K562 (cell line): ENCODE measurements around the gene LRRC57.

Source experiments
- ATF6 ChIP-seq: sonication (generic); formaldehyde crosslinking; IDR thresholded peaks from 2 replicates; pipeline ENCODE4 v1.4.0; 2020; ENCODE audit warnings: mild to moderate bottlenecking, missing genetic modification reagents
- CBX8 ChIP-seq: fragments of 200-600 bp; sonication (generic); IDR thresholded peaks from 2 replicates; pipeline ENCODE4 v1.6.1; 2012; ENCODE audit warnings: borderline replicate concordance, mixed run types, low read depth, mild to moderate bottlenecking, moderate library complexity, mixed read lengths, low read length, control low read depth, inconsistent platforms; ENCODE audit not compliant: poor library complexity, severe bottlenecking; ENCODE audit errors: extremely low read depth
- CCAR2 ChIP-seq: fragments of 200-400 bp; formaldehyde crosslinking; IDR thresholded peaks from 2 replicates; pipeline ENCODE4 v1.6.1; 2017; ENCODE audit warnings: mild to moderate bottlenecking, low read depth, low read length
- CTCF ChIP-seq, 3 experiments: IDR thresholded peaks in 2 of 3; conservative IDR thresholded peaks in 1 of 3; 2 replicates each; pipeline ENCODE4 v1.5.1; 2011 to 2012; ENCODE audit warnings: low read length in 3 of 3, mild to moderate bottlenecking in 3 of 3, control low read depth in 2 of 3, improper control_type of control experiment in 1 of 3, inconsistent platforms in 1 of 3, low read depth in 1 of 3, mixed read lengths in 1 of 3, moderate library complexity in 1 of 3; ENCODE audit not compliant: insufficient read depth in 2 of 3
- EZH2 ChIP-seq: IDR thresholded peaks from 2 replicates; pipeline ENCODE4 v1.6.1; 2012; ENCODE audit warnings: low read depth, mild to moderate bottlenecking, inconsistent platforms, low read length, borderline replicate concordance
- JUNB ChIP-seq: fragments of 450-650 bp; formaldehyde crosslinking; conservative IDR thresholded peaks from 2 replicates; pipeline ENCODE4 v1.4.0; 2020; ENCODE audit warnings: mild to moderate bottlenecking
- L3MBTL2 ChIP-seq: fragments of 450-650 bp; IDR thresholded peaks from 2 replicates; pipeline ENCODE4 v1.6.1; 2016; ENCODE audit warnings: mild to moderate bottlenecking, moderate library complexity
- RBBP5 ChIP-seq: fragments of 200-600 bp; sonication (generic); IDR thresholded peaks from 2 replicates; pipeline ENCODE4 v1.6.1; 2012; ENCODE audit warnings: borderline replicate concordance, mild to moderate bottlenecking, low read length, control low read depth, inconsistent platforms; ENCODE audit not compliant: insufficient read depth, poor library complexity, severe bottlenecking
- SREBF2 ChIP-seq: sonication (generic); formaldehyde crosslinking; IDR thresholded peaks from 2 replicates; pipeline ENCODE4 v1.4.0; 2020; ENCODE audit warnings: mild to moderate bottlenecking, missing genetic modification reagents
- XRCC4 ChIP-seq: IDR thresholded peaks from one replicate; pipeline ENCODE4 v1.6.1; 2011; ENCODE audit not compliant: insufficient read depth, insufficient read length; ENCODE audit errors: extremely low read depth
- ZNF830 ChIP-seq: fragments of 250-450 bp; sonication (Bioruptor Pico); IDR thresholded peaks from 2 replicates; pipeline ENCODE4 v1.5.0; 2021; ENCODE audit warnings: mild to moderate bottlenecking
- TF ChIP-seq, protein P1 (sequence below): fragments of 200-800 bp; sonication (Bioruptor generic); IDR thresholded peaks from 2 replicates; pipeline ENCODE4 v1.6.1; 2017; ENCODE audit warnings: missing genetic modification characterization, missing compliant biosample characterization

- TF ChIP-seq ZNF830 (CRISPR knock-in tag) (no peak), CTCF (IDR thresholded peaks at IDR 0.05 in 2 of 3, conservative IDR thresholded peaks at IDR 0.05 in 1 of 3; ENCODE audit: insufficient read depth in 2 of 3, low read depth in 1 of 3, low read length in 3 of 3) (no peak), XRCC4 (no peak), EZH2 (no peak), SREBF2 (CRISPR knock-in tag) (no peak), CCAR2 (no peak), L3MBTL2 (peak; percentile 66; the same call in 1 of the 2 replicates), JUNB (no peak), ATF6 (no peak), CBX8 (no peak), RBBP5 (peak; percentile 69)
- TF ChIP-seq, protein P1, sequence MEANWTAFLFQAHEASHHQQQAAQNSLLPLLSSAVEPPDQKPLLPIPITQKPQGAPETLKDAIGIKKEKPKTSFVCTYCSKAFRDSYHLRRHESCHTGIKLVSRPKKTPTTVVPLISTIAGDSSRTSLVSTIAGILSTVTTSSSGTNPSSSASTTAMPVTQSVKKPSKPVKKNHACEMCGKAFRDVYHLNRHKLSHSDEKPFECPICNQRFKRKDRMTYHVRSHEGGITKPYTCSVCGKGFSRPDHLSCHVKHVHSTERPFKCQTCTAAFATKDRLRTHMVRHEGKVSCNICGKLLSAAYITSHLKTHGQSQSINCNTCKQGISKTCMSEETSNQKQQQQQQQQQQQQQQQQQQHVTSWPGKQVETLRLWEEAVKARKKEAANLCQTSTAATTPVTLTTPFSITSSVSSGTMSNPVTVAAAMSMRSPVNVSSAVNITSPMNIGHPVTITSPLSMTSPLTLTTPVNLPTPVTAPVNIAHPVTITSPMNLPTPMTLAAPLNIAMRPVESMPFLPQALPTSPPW (CRISPR knock-in tag), result peak; percentile 20; the same call in 1 of the 2 replicates
These were observed 53.0 kb downstream of the LRRC57 start, which contains the start of gene SNAP23 for GRCh38 chr15:42495361-42496212.
